ENCODE measurements around the gene MED13. TPM values are rescaled to one million over a fixed set of nuclear protein-coding genes. Genes with fewer than 3 reads are reported as not detected.

The MED13 gene
- 10 to 100 TPM; 26.0 to 49.8 (median 34.2) TPM for total RNA-seq
- 6.6 TPM for polyA plus RNA-seq
- long read RNA-seq, donor 1, partial matches to known transcripts, result 1 of 9 reads
- long read RNA-seq, donor 1, other reads (novel, unspliced or antisense), result 8 of 9 reads
- long read RNA-seq, donor 2, partial matches to known transcripts, result 1 of 2 reads
- long read RNA-seq, donor 2, other reads (novel, unspliced or antisense), result 1 of 2 reads
- long read RNA-seq, donor 3, partial matches to known transcripts, result 10 of 17 reads
- long read RNA-seq, donor 3, other reads (novel, unspliced or antisense), result 7 of 17 reads
- long read RNA-seq, donor 4, partial matches to known transcripts, result 0 of 1 reads
- long read RNA-seq, donor 4, other reads (novel, unspliced or antisense), result 1 of 1 reads

- intact Hi-C loops (cut with DNase I), result loop anchor here in 2 of 4 donors (5.0 to 10.0 kb wide), 3 partner anchors 130 to 653 kb away; no protein-coding TSS in a partner anchor
- H3K27me3 ChIP-seq (ENCODE audit: control insufficient read depth, insufficient read depth), result no peaks in the 10 kb centered on the region
- WGBS, result under 1% methylated on average over 79 of the region's 79 CpGs
- H3K4me3 ChIP-seq (ENCODE audit: low read length), result peak within 1 kb of the TSS; percentile 97
- peak within 1 kb of the TSS; percentile 100 for H3K27ac ChIP-seq (ENCODE audit: low read length)
- ATAC-seq, result peak; percentile 69 to 79
- peak; percentile 63 to 86 (median 84) for DNase-seq
- no peaks in the 10 kb centered on the region for H3K9me3 ChIP-seq (ENCODE audit: control insufficient read depth, low read length)
- H3K4me1 ChIP-seq (ENCODE audit: control insufficient read depth, insufficient read depth, low read length), result no peaks in the 10 kb centered on the region
These were observed at the start of gene MED13 for GRCh38 chr17:62064791-62065563. Gene MED13 (minus strand): TSS chr17:62065278. CDS start chr17:62065205, 73 bp downstream.

GRCh38 chr17:62112229-62112628, 47.2 kb upstream of the MED13 start:
- intact Hi-C loops (cut with DNase I), result no loop called here
- H3K27ac ChIP-seq (ENCODE audit: low read length), result no peak overlapping the region
- ATAC-seq (no peak), DNase-seq (no peak)
- H3K27me3 ChIP-seq (ENCODE audit: control insufficient read depth, insufficient read depth), result no peaks in the 10 kb centered on the region
- H3K9me3 ChIP-seq (ENCODE audit: control insufficient read depth, low read length), result no peaks in the 10 kb centered on the region
- H3K4me1 ChIP-seq (ENCODE audit: control insufficient read depth, insufficient read depth, low read length), result no peaks in the 10 kb centered on the region
- 80% methylated on average over 2 of the region's 2 CpGs for WGBS
- no peak overlapping the region for H3K4me3 ChIP-seq (ENCODE audit: low read length)

GRCh38 chr17:62111562-62112171, 46.6 kb upstream of the MED13 start:
- Histone ChIP-seq H3K27ac (ENCODE audit: low read length) (no peak overlapping the region), H3K4me1 (ENCODE audit: control insufficient read depth, insufficient read depth, low read length) (no peaks in the 10 kb centered on the region), H3K4me3 (ENCODE audit: low read length) (no peak overlapping the region), H3K9me3 (ENCODE audit: control insufficient read depth, low read length) (no peaks in the 10 kb centered on the region), H3K27me3 (ENCODE audit: control insufficient read depth, insufficient read depth) (no peaks in the 10 kb centered on the region)
- ATAC-seq, result no peak
- 61% methylated on average over 7 of the region's 7 CpGs for WGBS
- intact Hi-C loops (cut with DNase I), result no loop called here
- DNase-seq, result no peak

GRCh38 chr17:62110923-62111484, 45.9 kb upstream of the MED13 start:
- DNase-seq, result no peak
- intact Hi-C loops (cut with DNase I), result no loop called here
- no peaks in the 10 kb centered on the region for H3K4me1 ChIP-seq (ENCODE audit: control insufficient read depth, insufficient read depth, low read length)
- H3K4me3 ChIP-seq (ENCODE audit: low read length), result no peak overlapping the region
- ATAC-seq, result no peak
- no peaks in the 10 kb centered on the region for H3K9me3 ChIP-seq (ENCODE audit: control insufficient read depth, low read length)
- no peaks in the 10 kb centered on the region for H3K27me3 ChIP-seq (ENCODE audit: control insufficient read depth, insufficient read depth)
- H3K27ac ChIP-seq (ENCODE audit: low read length), result no peak overlapping the region
- WGBS, result 80% methylated on average over 3 of the region's 3 CpGs

- Histone ChIP-seq H3K27ac (ENCODE audit: low read length) (no peak overlapping the region), H3K4me1 (ENCODE audit: control insufficient read depth, insufficient read depth, low read length) (no peaks in the 10 kb centered on the region), H3K27me3 (ENCODE audit: control insufficient read depth, insufficient read depth) (no peaks in the 10 kb centered on the region), H3K9me3 (ENCODE audit: control insufficient read depth, low read length) (no peaks in the 10 kb centered on the region), H3K4me3 (ENCODE audit: low read length) (no peak overlapping the region)
- intact Hi-C loops (cut with DNase I), result no loop called here
- ATAC-seq (no peak), DNase-seq (no peak)
- 76% methylated on average over 4 of the region's 4 CpGs for WGBS
These were observed 44.8 kb upstream of the MED13 start for GRCh38 chr17:62109924-62110323.

- no peak overlapping the region for H3K4me3 ChIP-seq (ENCODE audit: low read length)
- H3K27ac ChIP-seq (ENCODE audit: low read length), result no peak overlapping the region
- DNase-seq, result no peak
- no peaks in the 10 kb centered on the region for H3K9me3 ChIP-seq (ENCODE audit: control insufficient read depth, low read length)
- no peaks in the 10 kb centered on the region for H3K27me3 ChIP-seq (ENCODE audit: control insufficient read depth, insufficient read depth)
- peak; percentile 40 to 73 for ATAC-seq
- intact Hi-C loops (cut with DNase I), result no loop called here
- no peaks in the 10 kb centered on the region for H3K4me1 ChIP-seq (ENCODE audit: control insufficient read depth, insufficient read depth, low read length)
- 28% methylated on average over 2 of the region's 2 CpGs for WGBS
These were observed 44.4 kb upstream of the MED13 start for GRCh38 chr17:62109378-62109902.

- H3K27ac ChIP-seq (ENCODE audit: low read length), result no peak overlapping the region
- no peak for ATAC-seq
- WGBS, result 96% methylated on average over 1 of the region's 1 CpG
- no peaks in the 10 kb centered on the region for H3K27me3 ChIP-seq (ENCODE audit: control insufficient read depth, insufficient read depth)
- H3K4me3 ChIP-seq (ENCODE audit: low read length), result no peak overlapping the region
- H3K4me1 ChIP-seq (ENCODE audit: control insufficient read depth, insufficient read depth, low read length), result no peaks in the 10 kb centered on the region
- intact Hi-C loops (cut with DNase I), result no loop called here
- DNase-seq, result no peak
- H3K9me3 ChIP-seq (ENCODE audit: control insufficient read depth, low read length), result no peaks in the 10 kb centered on the region
These were observed 40.8 kb upstream of the MED13 start for GRCh38 chr17:62105861-62106260.

GRCh38 chr17:62105357-62105756, 40.3 kb upstream of the MED13 start:
- Histone ChIP-seq H3K4me3 (ENCODE audit: low read length) (no peak overlapping the region), H3K9me3 (ENCODE audit: control insufficient read depth, low read length) (no peaks in the 10 kb centered on the region), H3K27me3 (ENCODE audit: control insufficient read depth, insufficient read depth) (no peaks in the 10 kb centered on the region), H3K27ac (ENCODE audit: low read length) (no peak overlapping the region), H3K4me1 (ENCODE audit: control insufficient read depth, insufficient read depth, low read length) (no peaks in the 10 kb centered on the region)
- ATAC-seq, result no peak
- DNase-seq, result no peak
- 73% methylated on average over 3 of the region's 3 CpGs for WGBS
- intact Hi-C loops (cut with DNase I), result no loop called here

- Histone ChIP-seq H3K4me3 (ENCODE audit: low read length) (no peak overlapping the region), H3K27ac (ENCODE audit: low read length) (no peak overlapping the region), H3K27me3 (ENCODE audit: control insufficient read depth, insufficient read depth) (no peaks in the 10 kb centered on the region), H3K4me1 (ENCODE audit: control insufficient read depth, insufficient read depth, low read length) (no peaks in the 10 kb centered on the region), H3K9me3 (ENCODE audit: control insufficient read depth, low read length) (no peaks in the 10 kb centered on the region)
- ATAC-seq (no peak), DNase-seq (no peak)
- intact Hi-C loops (cut with DNase I), result no loop called here
- WGBS, result 64% methylated on average over 4 of the region's 4 CpGs
These were observed 36.4 kb upstream of the MED13 start for GRCh38 chr17:62101515-62101914.

GRCh38 chr17:62101090-62101489, 36.0 kb upstream of the MED13 start:
- Histone ChIP-seq H3K27me3 (ENCODE audit: control insufficient read depth, insufficient read depth) (no peaks in the 10 kb centered on the region), H3K4me3 (ENCODE audit: low read length) (no peak overlapping the region), H3K27ac (ENCODE audit: low read length) (no peak overlapping the region), H3K4me1 (ENCODE audit: control insufficient read depth, insufficient read depth, low read length) (no peaks in the 10 kb centered on the region), H3K9me3 (ENCODE audit: control insufficient read depth, low read length) (no peaks in the 10 kb centered on the region)
- intact Hi-C loops (cut with DNase I), result no loop called here
- no peak for ATAC-seq
- no peak for DNase-seq

Data from right cardiac atrium (tissue), 5 donors.